Subcutaneous adipose tissue (tissue), 4 donors: ENCODE results near the gene REPS2. TPM values are rescaled to one million over a fixed set of nuclear protein-coding genes. Genes with fewer than 3 reads are reported as not detected.

Source experiments
- small RNA-seq: library from RNA; depleted of rRNA; stranded (forward); fragments of <200 nt; gene quantifications from one replicate; pipeline ENCODE3, GENCODE V24; 2016
- total RNA-seq, 4 donors: library from RNA; depleted of rRNA; stranded (reverse); fragments of >200 nt; gene quantifications; one replicate each; pipeline ENCODE4 v1.1.0, GENCODE V29; 2016
- TF ChIP-seq, protein P1 (sequence below): fragments of 450-650 bp; IDR thresholded peaks from one replicate; pipeline ENCODE4 v1.5.1; 2016; ENCODE audit warnings: low read depth, mild to moderate bottlenecking, control low read depth, antibody characterized with exemption, moderate library complexity

The REPS2 gene
- total RNA-seq, 4 donors from 2014 or later = 3.3 to 10.3 (median 5.3) TPM

DNA sequence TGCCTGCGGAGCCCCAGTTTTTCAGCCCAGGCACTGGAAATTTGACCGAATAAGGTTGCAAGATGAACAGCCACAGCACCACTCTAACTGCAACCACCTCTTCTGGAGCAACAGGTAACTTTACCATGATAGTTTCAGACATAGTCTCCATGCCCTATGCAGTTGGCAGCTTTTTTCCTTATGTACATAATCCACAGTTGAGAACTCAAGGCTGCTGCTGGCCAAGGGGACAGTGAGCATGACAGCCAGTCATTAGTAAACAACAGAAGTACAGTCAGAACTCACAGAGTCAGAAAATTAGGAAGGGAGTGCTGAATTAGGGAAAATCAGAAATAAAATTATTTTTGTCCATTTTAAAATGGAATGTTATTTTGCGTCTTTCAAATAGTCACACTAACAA lies 235.9 kb downstream of the REPS2 start:
- TF ChIP-seq, protein P1, sequence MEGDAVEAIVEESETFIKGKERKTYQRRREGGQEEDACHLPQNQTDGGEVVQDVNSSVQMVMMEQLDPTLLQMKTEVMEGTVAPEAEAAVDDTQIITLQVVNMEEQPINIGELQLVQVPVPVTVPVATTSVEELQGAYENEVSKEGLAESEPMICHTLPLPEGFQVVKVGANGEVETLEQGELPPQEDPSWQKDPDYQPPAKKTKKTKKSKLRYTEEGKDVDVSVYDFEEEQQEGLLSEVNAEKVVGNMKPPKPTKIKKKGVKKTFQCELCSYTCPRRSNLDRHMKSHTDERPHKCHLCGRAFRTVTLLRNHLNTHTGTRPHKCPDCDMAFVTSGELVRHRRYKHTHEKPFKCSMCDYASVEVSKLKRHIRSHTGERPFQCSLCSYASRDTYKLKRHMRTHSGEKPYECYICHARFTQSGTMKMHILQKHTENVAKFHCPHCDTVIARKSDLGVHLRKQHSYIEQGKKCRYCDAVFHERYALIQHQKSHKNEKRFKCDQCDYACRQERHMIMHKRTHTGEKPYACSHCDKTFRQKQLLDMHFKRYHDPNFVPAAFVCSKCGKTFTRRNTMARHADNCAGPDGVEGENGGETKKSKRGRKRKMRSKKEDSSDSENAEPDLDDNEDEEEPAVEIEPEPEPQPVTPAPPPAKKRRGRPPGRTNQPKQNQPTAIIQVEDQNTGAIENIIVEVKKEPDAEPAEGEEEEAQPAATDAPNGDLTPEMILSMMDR = no peak

DNA sequence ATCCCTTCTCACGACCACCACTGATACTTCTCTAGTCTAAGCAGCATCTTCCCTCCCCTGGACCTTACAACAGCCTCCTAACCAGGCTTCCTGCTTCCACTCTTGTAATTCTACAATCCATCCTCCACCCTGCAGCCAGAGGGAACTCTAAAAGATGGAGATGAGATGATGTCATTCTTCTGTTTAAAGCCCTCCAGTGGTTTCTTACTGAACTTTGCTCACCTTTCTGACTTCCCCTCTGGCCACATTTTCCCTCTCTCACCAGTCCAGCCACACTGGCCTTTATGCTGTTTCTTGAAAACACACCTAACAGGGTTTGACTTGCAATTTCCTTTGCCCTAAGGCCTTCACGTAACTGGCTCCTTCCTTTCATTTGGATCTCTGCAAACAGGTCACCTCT lies 237.1 kb downstream of the REPS2 start:
- TF ChIP-seq, protein P1 = no peak

DNA sequence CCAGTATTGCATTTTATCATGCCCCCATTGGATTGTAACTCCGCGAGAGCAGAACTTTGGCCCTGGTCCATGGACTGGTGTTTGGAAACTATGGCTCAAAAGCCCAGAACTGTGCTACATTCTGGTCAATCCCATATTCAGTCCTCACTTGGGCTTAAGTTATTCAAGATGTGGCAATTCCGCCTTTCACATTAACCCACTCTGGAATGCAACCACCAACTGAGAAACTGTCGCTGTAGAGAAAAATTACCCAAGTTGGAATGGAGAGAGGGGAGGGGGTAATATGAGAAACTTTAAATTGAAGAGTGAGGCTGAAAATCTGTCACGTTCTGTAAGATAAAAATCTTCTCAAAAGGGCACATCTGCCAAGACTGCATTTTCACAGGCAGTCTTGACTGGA lies 239.0 kb downstream of the REPS2 start:
- TF ChIP-seq, protein P1 = no peak

DNA sequence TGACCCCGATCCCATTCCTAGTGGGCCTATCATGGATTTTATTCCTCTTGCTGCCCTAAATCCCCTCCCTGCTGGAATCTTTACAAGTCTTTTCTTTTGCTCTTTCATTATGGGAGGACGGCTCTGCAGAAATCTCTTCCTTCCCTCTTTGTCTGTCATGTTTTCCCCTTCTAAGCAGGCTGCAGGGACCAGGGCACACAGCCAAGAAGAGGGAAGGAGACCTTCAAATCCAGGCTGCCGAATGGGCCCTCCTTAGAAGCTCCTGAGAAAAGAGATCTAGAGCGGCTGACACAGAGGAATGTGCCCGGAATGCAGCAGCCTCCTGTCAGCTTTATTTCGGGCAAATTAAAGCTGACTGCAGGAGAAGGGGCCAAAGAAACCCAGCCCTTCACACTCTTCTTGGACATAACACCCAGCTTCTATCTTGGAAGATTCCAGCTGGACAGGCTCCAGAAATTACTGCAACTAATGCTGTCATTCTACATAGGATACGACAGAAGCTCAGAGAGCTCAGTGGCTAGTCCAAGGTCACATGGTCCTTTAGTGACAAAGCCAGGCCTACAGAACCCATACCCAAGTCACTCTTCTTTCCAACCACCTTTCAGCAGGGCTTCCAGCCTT lies 240.8 kb downstream of the REPS2 start:
- TF ChIP-seq, protein P1 = no peak

DNA sequence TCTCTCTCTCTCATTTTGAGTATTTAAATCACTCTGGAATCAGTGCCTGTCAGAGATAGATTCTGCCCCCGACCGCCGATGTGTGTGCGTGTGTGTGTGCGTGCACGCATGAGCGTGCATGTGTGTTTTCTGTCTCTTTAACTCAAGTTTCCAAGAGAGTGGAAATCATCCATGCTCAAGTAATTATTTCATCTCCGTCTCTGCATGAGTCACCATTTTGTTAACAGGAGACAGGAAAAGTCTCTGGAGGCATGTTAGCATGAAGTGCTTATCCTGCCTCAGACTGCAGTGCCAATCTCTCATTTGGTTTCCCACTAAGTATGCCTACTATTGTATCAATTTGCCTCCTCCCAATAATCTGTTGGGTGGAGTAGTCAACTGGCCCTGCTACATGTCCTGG lies 245.6 kb downstream of the REPS2 start:
- TF ChIP-seq, protein P1 = no peak

Small RNA genes lying within 50 kb of the gene (small RNA-seq; reads per million reads assigned to genes)
- gene RF00019 (0.49 reads per million), gene RF00190 (not detected)

Other genes with a start within 250 kb of the REPS2 start
- 10 to 100 TPM; 13.4 to 21.8 (median 18.5) TPM for gene CTPS2, start 234.0 kb upstream of the REPS2 start, total RNA-seq
- gene SYAP1, start 227.0 kb upstream of the REPS2 start, total RNA-seq = 10 to 100 TPM; 18.9 to 38.6 (median 21.6) TPM
- gene TXLNG, start 160.2 kb upstream of the REPS2 start, total RNA-seq = 10 to 100 TPM; 27.5 to 35.9 (median 31.1) TPM
- gene RBBP7, start 76.3 kb upstream of the REPS2 start, total RNA-seq = 100 to 1,000 TPM in 1 of 4 donors, 10 to 100 TPM in 3; 51.2 to 115 (median 59.9) TPM